Caco-2 (cell line): ENCODE data around the gene PIKFYVE. TPM values are rescaled to one million over a fixed set of nuclear protein-coding genes. Genes with fewer than 3 reads are reported as not detected.

ENCODE experiments used
- BruUV-seq: library from RNA; stranded (reverse); fragments of 400-500 nt; replicated peaks from 2 replicates; lab custom pipeline; 2021; lab: Mats Ljungman, UMichigan
- CTCF ChIA-PET: fragments of 300-600 bp; sonication (Branson Sonifier 250); formaldehyde crosslinking; loops from one replicate; lab custom pipeline; 2022; ENCODE audit warnings: antibody characterized with exemption; lab: Charles Lee
- POLR2A ChIA-PET: fragments of 300-600 bp; sonication (Branson Sonifier 250); formaldehyde crosslinking; loops from one replicate; lab custom pipeline; 2022; ENCODE audit warnings: antibody characterized with exemption; lab: Charles Lee
- DNase-seq, 2 experiments: peaks; one replicate each; pipeline versions ENCODE4 v3.0.0 to v3.0.0-alpha.2; 2020 to 2022
- H3K27me3 ChIP-seq: replicated peaks from 2 replicates; pipeline ENCODE4 v1.6.0; 2011; ENCODE audit warnings: low read length; ENCODE audit not compliant: control insufficient read depth, insufficient read depth
- H3K36me3 ChIP-seq: 2 replicates; pipeline ENCODE4 v1.5.1; 2011; ENCODE audit warnings: low read length; ENCODE audit not compliant: control insufficient read depth, insufficient read depth
- H3K4me1 ChIP-seq: fragments of 250-450 bp; sonication (Bioruptor Pico); 2 replicates; pipeline ENCODE4 v1.5.1; 2020; ENCODE audit warnings: mild to moderate bottlenecking
- H3K4me3 ChIP-seq: 2 replicates; pipeline ENCODE4 v1.5.1; 2011; ENCODE audit warnings: low read depth, mild to moderate bottlenecking, control low read depth, low read length
- H3K9me3 ChIP-seq: fragments of 250-450 bp; sonication (Bioruptor Pico); 2 replicates; pipeline ENCODE4 v1.5.1; 2020; ENCODE audit warnings: mild to moderate bottlenecking, moderate library complexity
- H3K27ac Mint-ChIP-seq: one replicate; pipeline ENCODE4 v1.8.0; 2022; ENCODE audit warnings: mixed read lengths; ENCODE audit not compliant: unreplicated experiment
- H3K27me3 Mint-ChIP-seq: one replicate; pipeline ENCODE4 v1.8.0; 2022; ENCODE audit warnings: mixed read lengths; ENCODE audit not compliant: insufficient read depth, unreplicated experiment
- H3K36me3 Mint-ChIP-seq: one replicate; pipeline ENCODE4 v1.8.0; 2022; ENCODE audit warnings: mild to moderate bottlenecking, mixed read lengths; ENCODE audit not compliant: insufficient read depth, unreplicated experiment
- H3K4me1 Mint-ChIP-seq: one replicate; pipeline ENCODE4 v1.8.0; 2022; ENCODE audit warnings: low read depth, mixed read lengths; ENCODE audit not compliant: unreplicated experiment
- H3K4me3 Mint-ChIP-seq: one replicate; pipeline ENCODE4 v1.8.0; 2022; ENCODE audit warnings: mild to moderate bottlenecking, moderate library complexity, mixed read lengths; ENCODE audit not compliant: unreplicated experiment
- H3K9me3 Mint-ChIP-seq: one replicate; pipeline ENCODE4 v1.8.0; 2022; ENCODE audit warnings: mixed read lengths; ENCODE audit not compliant: unreplicated experiment
- CTCF ChIP-seq, 2 experiments: fragments of 200-600 bp in 1 of 2; IDR thresholded peaks; 1 replicate in 1 of 2; 2 replicates in 1 of 2; pipeline versions ENCODE4 v1.5.1 to v1.8.0; 2011 to 2022; ENCODE audit warnings: antibody characterized with exemption in 1 of 2, control low read depth in 1 of 2, inconsistent platforms in 1 of 2, low read depth in 1 of 2, low read length in 1 of 2, mild to moderate bottlenecking in 1 of 2, moderate library complexity in 1 of 2; ENCODE audit not compliant: insufficient read depth in 1 of 2, severe bottlenecking in 1 of 2, unreplicated experiment in 1 of 2
- intact Hi-C: fragments of 100-400 bp; cut with micrococcal nuclease; formaldehyde crosslinking; loops from one replicate; pipeline ENCODE4 v1.10.0; 2022; ENCODE audit not compliant: unreplicated experiment
- total RNA-seq: library from RNA; stranded (reverse); gene quantifications from 2 replicates; pipeline ENCODE4 v1.2.3, GENCODE V29; 2022

Gene PIKFYVE
- total RNA-seq, 1 experiment from 2014 or later = 31.2 TPM

DNA sequence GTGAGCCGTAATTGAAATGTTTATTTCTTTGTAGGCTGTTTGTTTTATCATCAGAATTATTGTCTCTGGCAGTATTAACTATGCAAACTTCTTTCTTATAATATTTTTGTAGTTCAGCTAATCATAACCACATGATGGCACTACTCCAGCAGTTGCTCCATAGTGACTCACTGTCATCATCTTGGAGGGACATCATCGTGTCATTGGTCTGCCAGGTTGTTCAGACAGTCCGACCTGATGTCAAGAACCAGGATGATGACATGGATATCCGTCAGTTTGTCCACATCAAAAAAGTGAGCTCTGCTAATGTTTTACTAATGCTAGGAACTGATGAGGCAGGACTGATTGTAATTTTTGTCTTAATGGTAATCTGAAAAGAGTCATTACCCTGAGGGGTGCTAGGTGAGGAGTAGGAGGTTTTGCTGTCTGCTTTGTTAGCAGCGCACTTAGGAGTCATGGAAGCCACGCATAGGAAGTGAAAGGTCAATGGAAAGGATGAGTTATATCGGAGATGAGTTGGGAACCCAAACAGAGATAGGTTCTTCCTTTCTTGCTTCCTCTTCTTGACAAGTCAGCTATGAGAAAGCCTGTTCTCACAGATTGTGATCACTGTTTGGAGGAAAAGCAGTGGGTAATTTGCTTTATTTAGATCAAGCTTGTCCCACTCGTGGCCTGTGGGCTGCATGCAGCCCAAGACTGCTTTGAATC is 49.2 kb downstream of the PIKFYVE start:
- Mint-ChIP-seq H3K4me3 (no peak overlapping the region), H3K4me1 (no peaks in the 10 kb centered on the region), H3K9me3 (no peaks in the 10 kb centered on the region), H3K27ac (no peak overlapping the region), H3K27me3 (no peaks in the 10 kb centered on the region), H3K36me3 (peaks cover 37% of the 10 kb centered on the region)
- ChIA-PET POLR2A (no interaction called here), CTCF (no interaction called here)
- H3K4me3 ChIP-seq = no peak overlapping the region
- no peak for TF ChIP-seq CTCF (IDR thresholded peaks at IDR 0.05; ENCODE audit: insufficient read depth in 1 of 2, low read depth in 1 of 2, low read length in 1 of 2, severe bottlenecking in 1 of 2, unreplicated experiment in 1 of 2)
- no peaks in the 10 kb centered on the region; the same call in 1 of the 2 replicates for H3K36me3 ChIP-seq
- no peaks in the 10 kb centered on the region for H3K27me3 ChIP-seq
- no peak for DNase-seq
- H3K9me3 ChIP-seq = no peaks in the 10 kb centered on the region
- no peaks in the 10 kb centered on the region for H3K4me1 ChIP-seq
- BruUV-seq = no TSS peak
- intact Hi-C loops = no loop called here

- no peak overlapping the region for H3K4me3 Mint-ChIP-seq
- H3K4me1 ChIP-seq = no peaks in the 10 kb centered on the region
- H3K27me3 Mint-ChIP-seq = no peaks in the 10 kb centered on the region
- DNase-seq = no peak
- no peaks in the 10 kb centered on the region for H3K9me3 ChIP-seq
- H3K9me3 Mint-ChIP-seq = no peaks in the 10 kb centered on the region
- no peak for TF ChIP-seq CTCF (IDR thresholded peaks at IDR 0.05; ENCODE audit: insufficient read depth in 1 of 2, low read depth in 1 of 2, low read length in 1 of 2, severe bottlenecking in 1 of 2, unreplicated experiment in 1 of 2)
- no peaks in the 10 kb centered on the region for H3K4me1 Mint-ChIP-seq
- H3K27ac Mint-ChIP-seq = no peak overlapping the region
- BruUV-seq = no TSS peak
- intact Hi-C loops = no loop called here
- H3K36me3 Mint-ChIP-seq = peaks cover 39% of the 10 kb centered on the region
- POLR2A ChIA-PET = no interaction called here
- CTCF ChIA-PET = no interaction called here
- H3K36me3 ChIP-seq = no peaks in the 10 kb centered on the region; the same call in 1 of the 2 replicates
- H3K27me3 ChIP-seq = no peaks in the 10 kb centered on the region
- H3K4me3 ChIP-seq = no peak overlapping the region
Observed at GRCh38 chr2:208318127-208318526, 52.1 kb downstream of the PIKFYVE start.

DNA sequence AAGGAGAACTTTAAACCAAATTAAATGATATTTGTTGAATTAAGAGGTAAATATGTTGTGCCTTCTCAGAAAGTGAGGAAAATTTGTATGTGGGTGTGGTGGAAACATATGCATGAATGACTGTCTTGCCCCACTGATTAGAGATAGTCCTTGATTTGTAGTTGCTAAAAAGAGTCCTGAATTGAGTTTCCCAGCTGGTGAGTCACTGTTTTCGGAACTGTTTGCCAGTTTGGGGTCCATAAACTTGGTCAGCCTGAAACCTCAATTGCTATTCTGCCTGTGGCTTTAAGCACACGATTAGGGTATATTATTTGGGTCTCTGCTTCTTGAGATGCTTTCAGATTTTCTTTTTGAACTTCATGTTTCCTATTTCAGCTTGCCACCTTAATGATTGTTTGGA is 53.3 kb downstream of the PIKFYVE start:
- no TSS peak for BruUV-seq
- H3K4me1 ChIP-seq = no peaks in the 10 kb centered on the region
- H3K4me3 ChIP-seq = no peak overlapping the region
- Mint-ChIP-seq H3K4me3 (no peak overlapping the region), H3K9me3 (no peaks in the 10 kb centered on the region), H3K27me3 (no peaks in the 10 kb centered on the region), H3K27ac (no peak overlapping the region), H3K4me1 (no peaks in the 10 kb centered on the region), H3K36me3 (peaks cover 33% of the 10 kb centered on the region)
- intact Hi-C loops = no loop called here
- no peak for DNase-seq
- ChIA-PET POLR2A (no interaction called here), CTCF (no interaction called here)
- no peaks in the 10 kb centered on the region for H3K9me3 ChIP-seq
- TF ChIP-seq CTCF (IDR thresholded peaks at IDR 0.05; ENCODE audit: insufficient read depth in 1 of 2, low read depth in 1 of 2, low read length in 1 of 2, severe bottlenecking in 1 of 2, unreplicated experiment in 1 of 2) = no peak
- no peaks in the 10 kb centered on the region for H3K27me3 ChIP-seq
- H3K36me3 ChIP-seq = no peaks in the 10 kb centered on the region; the same call in 1 of the 2 replicates
